ENCODE data around the gene PALLD.
A peak's percentile ranks its signal among the peaks of the same experiment; 100 is the strongest.

- TF ChIP-seq SP1 (IDR thresholded peaks at IDR 0.05; ENCODE audit: low read depth) (no peak), CTCF (IDR thresholded peaks at IDR 0.05 in 2 of 3, conservative IDR thresholded peaks at IDR 0.05 in 1 of 3; ENCODE audit: borderline replicate concordance in 1 of 3, insufficient read depth in 1 of 3, low read depth in 2 of 3, low read length in 2 of 3) (no peak), MAX (IDR thresholded peaks at IDR 0.05) (no peak), CEBPB (IDR thresholded peaks at IDR 0.05; ENCODE audit: low read depth) (peak; percentile 39; the same call in 1 of the 2 replicates), EZH2phosphoT487 (IDR thresholded peaks at IDR 0.05; ENCODE audit: borderline replicate concordance) (no peak), EZH2 (IDR thresholded peaks at IDR 0.05) (no peak)
Measured at GRCh38 chr4:168498251-168498650, 1.4 kb downstream of the PALLD start.
